ENCODE results near the gene TBXAS1.

GRCh38 chr7:139798221-139798620 lies 30.8 kb upstream of the TBXAS1 start:
- TF ChIP-seq, protein P1, sequence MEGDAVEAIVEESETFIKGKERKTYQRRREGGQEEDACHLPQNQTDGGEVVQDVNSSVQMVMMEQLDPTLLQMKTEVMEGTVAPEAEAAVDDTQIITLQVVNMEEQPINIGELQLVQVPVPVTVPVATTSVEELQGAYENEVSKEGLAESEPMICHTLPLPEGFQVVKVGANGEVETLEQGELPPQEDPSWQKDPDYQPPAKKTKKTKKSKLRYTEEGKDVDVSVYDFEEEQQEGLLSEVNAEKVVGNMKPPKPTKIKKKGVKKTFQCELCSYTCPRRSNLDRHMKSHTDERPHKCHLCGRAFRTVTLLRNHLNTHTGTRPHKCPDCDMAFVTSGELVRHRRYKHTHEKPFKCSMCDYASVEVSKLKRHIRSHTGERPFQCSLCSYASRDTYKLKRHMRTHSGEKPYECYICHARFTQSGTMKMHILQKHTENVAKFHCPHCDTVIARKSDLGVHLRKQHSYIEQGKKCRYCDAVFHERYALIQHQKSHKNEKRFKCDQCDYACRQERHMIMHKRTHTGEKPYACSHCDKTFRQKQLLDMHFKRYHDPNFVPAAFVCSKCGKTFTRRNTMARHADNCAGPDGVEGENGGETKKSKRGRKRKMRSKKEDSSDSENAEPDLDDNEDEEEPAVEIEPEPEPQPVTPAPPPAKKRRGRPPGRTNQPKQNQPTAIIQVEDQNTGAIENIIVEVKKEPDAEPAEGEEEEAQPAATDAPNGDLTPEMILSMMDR (IDR thresholded peaks at IDR 0.05), result no peak
- TF ChIP-seq NFE2L1 (CRISPR knock-in tag; IDR thresholded peaks at IDR 0.05) (no peak), IRF1 (CRISPR knock-in tag; IDR thresholded peaks at IDR 0.05) (no peak), FOXJ3 (CRISPR knock-in tag; IDR thresholded peaks at IDR 0.05; ENCODE audit: borderline replicate concordance) (no peak)
- TF ChIP-seq, protein P2, sequence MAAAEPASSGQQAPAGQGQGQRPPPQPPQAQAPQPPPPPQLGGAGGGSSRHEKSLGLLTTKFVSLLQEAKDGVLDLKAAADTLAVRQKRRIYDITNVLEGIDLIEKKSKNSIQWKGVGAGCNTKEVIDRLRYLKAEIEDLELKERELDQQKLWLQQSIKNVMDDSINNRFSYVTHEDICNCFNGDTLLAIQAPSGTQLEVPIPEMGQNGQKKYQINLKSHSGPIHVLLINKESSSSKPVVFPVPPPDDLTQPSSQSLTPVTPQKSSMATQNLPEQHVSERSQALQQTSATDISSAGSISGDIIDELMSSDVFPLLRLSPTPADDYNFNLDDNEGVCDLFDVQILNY (CRISPR knock-in tag; IDR thresholded peaks at IDR 0.05), result no peak

All from WTC11 (cell line).